Spleen (tissue), 11 donors: Measurements from ENCODE around the gene ARHGEF7. TPM values are rescaled to one million over a fixed set of nuclear protein-coding genes. Genes with fewer than 3 reads are reported as not detected.

ENCODE experiments used
- DNase-seq: peaks from one replicate; pipeline ENCODE4 v3.0.0-alpha.2; 2020
- H3K27ac ChIP-seq, 8 donors: fragments of 200-600 bp; sonication (generic) in 7 of 8; 1 replicate in 4 of 8; 2 replicates in 4 of 8; pipeline versions ENCODE4 v1.5.0 to v1.8.0; 2016 to 2021; ENCODE audit warnings: inconsistent platforms in 4 of 8, mild to moderate bottlenecking in 4 of 8, moderate library complexity in 1 of 8
- H3K27me3 ChIP-seq, 7 donors: fragments of 200-600 bp; sonication (generic) in 6 of 7; replicated peaks in 1 of 7; 1 replicate in 4 of 7; 2 replicates in 3 of 7; pipeline versions ENCODE4 v1.5.0 to v1.8.0; 2016 to 2021; ENCODE audit warnings: inconsistent platforms in 3 of 7, mild to moderate bottlenecking in 1 of 7
- H3K36me3 ChIP-seq, 6 donors: fragments of 200-600 bp; sonication (generic) in 5 of 6; 1 replicate in 4 of 6; 2 replicates in 2 of 6; pipeline versions ENCODE4 v1.5.0 to v1.8.0; 2016 to 2021; ENCODE audit warnings: inconsistent platforms in 2 of 6
- H3K4me1 ChIP-seq, 6 donors: fragments of 200-600 bp; sonication (generic) in 5 of 6; 1 replicate in 3 of 6; 2 replicates in 3 of 6; pipeline versions ENCODE4 v1.5.0 to v1.8.0; 2016 to 2021; ENCODE audit warnings: inconsistent platforms in 3 of 6
- H3K4me3 ChIP-seq, 8 donors: fragments of 200-600 bp; sonication (generic) in 7 of 8; 1 replicate in 4 of 8; 2 replicates in 4 of 8; pipeline versions ENCODE4 v1.5.0 to v1.8.0; 2016 to 2021; ENCODE audit warnings: inconsistent platforms in 4 of 8, mild to moderate bottlenecking in 4 of 8, moderate library complexity in 2 of 8
- H3K9me3 ChIP-seq, 8 donors: fragments of 200-600 bp; sonication (generic) in 7 of 8; 1 replicate in 4 of 8; 2 replicates in 4 of 8; pipeline versions ENCODE4 v1.5.0 to v1.8.0; 2016 to 2021; ENCODE audit warnings: inconsistent platforms in 4 of 8
- POLR2A ChIP-seq, 3 donors: fragments of 450-650 bp; IDR thresholded peaks; one replicate each; pipeline ENCODE4 v1.5.1; 2017; ENCODE audit warnings: antibody characterized with exemption in 3 of 3, mild to moderate bottlenecking in 1 of 3
- POLR2AphosphoS5 ChIP-seq, 3 donors: sonication (generic); formaldehyde crosslinking; IDR thresholded peaks; one replicate each; pipeline ENCODE4 v1.5.1; 2017; ENCODE audit warnings: antibody characterized with exemption in 3 of 3
- WGBS, 5 donors: extraction: QIAGEN DNeasy Blood & Tissue Kit in 3 of 5; methylation state at CpG; one replicate each; pipeline versions ENCODE4 v1.1.5 to v1.1.7; 2013 to 2018; 5-methylcytosine and 5-hydroxymethylcytosine counted together
- intact Hi-C: fragments of 100-400 bp; cut with DNase I; formaldehyde crosslinking; loops from one replicate; pipeline ENCODE4 v1.15.0; 2023; ENCODE audit warnings: low total_unique reads
- polyA plus RNA-seq, 3 donors: library from polyadenylated mRNA; stranded (reverse); fragments of 200-250 nt; gene quantifications; one replicate each; pipeline ENCODE4 v1.2.1, GENCODE V29; 2013
- total RNA-seq, 7 donors: library from RNA; depleted of rRNA in 3 of 7; stranded (reverse); fragments of >200 nt in 3 of 7; fragmentation: NEBNext Ultra II Directional in 4 of 7; extraction: Animal tissue kit (Norgen Biotek cat#: 25700) in 4 of 7; gene quantifications; one replicate each; pipeline versions ENCODE4 v1.1.0 to v1.2.1, GENCODE V29; 2016 to 2021
- TF ChIP-seq, protein P1 (sequence below), 11 experiments: fragments of 200-600 bp in 7 of 11; fragments of 450-650 bp in 4 of 11; sonication (generic) in 4 of 11; IDR thresholded peaks in 8 of 11; conservative IDR thresholded peaks in 3 of 11; 1 replicate in 7 of 11; 2 replicates in 4 of 11; pipeline versions ENCODE4 v1.4.0 to v1.8.0; 2016 to 2021; ENCODE audit warnings: antibody characterized with exemption in 11 of 11, inconsistent platforms in 4 of 11, mild to moderate bottlenecking in 1 of 11
- donor health status: healthy with polysubstance abuse.
- donor health status: DM: no; HTN: no; CAD: no; lungs with moderate emphysema.
- donor health status: DM: no; HTN: no; CAD: no.
- donor health status: Bipolar disorder and iron deficiency.
- donor health status: healthy.
- donor health status: DM: no; HTN: no; CAD: no.
- donor health status: DM: yes; HTN: yes; CAD: no.

The ARHGEF7 gene
- total and polyA plus RNA-seq, 10 donors = 18.0 to 192 (median 114) TPM

DNA sequence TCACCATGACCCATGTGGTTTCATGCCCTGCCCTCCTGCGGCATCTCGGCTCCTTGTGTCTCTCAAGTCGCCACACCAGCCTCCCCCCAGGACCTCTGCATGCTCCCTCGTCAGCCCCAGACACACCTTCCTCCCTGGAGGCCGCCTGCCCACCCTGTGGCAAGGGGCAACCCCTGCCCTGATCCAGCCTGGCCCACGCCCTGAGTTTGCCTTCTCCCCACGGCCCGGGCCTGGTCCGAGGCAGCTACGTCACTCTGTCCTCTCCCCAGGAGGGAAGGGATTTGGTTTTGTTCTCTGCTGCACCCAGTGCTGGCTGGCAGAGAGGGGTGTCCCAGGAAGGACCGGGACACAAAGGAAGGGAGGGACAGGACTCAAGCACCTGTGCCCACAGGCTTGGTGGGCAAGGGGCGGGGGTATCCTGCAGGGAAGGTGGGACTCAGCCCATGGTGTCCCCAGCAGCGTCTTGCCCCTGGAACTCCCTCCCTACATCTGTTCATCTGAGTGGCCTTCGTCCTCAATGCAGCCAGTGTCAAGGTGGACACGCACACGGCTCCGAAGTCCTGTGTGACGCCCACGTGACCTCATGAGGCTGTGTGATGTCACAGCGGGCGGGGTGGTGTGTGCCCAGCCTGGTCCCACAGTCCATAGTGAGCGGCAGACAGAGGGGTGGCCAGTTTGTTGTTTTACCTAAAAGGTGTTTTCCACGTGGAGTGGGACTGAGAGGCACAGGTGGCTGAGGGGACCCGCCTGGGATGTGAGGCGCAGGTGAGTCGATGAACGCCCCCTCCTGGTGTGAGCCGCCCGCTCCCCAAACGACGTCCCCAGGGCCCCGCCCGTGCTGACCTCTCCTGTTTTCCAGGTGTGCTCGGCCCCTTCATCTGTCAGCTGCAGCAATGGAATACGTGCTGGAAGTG lies 205.1 kb downstream of the ARHGEF7 start, which contains the start of gene TEX29:
Gene TEX29 (plus strand): TSS at position 645 of the 914 bp plus-strand sequence. CDS start 249 bp downstream, at position 894.
- H3K4me3 ChIP-seq = no peak within 1 kb of the TSS
- 76 to 91% (median 80%) methylated on average over 25 to 35 of the region's 35 CpGs for WGBS, 5 donors
- TF ChIP-seq, protein P1, sequence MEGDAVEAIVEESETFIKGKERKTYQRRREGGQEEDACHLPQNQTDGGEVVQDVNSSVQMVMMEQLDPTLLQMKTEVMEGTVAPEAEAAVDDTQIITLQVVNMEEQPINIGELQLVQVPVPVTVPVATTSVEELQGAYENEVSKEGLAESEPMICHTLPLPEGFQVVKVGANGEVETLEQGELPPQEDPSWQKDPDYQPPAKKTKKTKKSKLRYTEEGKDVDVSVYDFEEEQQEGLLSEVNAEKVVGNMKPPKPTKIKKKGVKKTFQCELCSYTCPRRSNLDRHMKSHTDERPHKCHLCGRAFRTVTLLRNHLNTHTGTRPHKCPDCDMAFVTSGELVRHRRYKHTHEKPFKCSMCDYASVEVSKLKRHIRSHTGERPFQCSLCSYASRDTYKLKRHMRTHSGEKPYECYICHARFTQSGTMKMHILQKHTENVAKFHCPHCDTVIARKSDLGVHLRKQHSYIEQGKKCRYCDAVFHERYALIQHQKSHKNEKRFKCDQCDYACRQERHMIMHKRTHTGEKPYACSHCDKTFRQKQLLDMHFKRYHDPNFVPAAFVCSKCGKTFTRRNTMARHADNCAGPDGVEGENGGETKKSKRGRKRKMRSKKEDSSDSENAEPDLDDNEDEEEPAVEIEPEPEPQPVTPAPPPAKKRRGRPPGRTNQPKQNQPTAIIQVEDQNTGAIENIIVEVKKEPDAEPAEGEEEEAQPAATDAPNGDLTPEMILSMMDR (IDR thresholded peaks at IDR 0.05 in 8 of 11, conservative IDR thresholded peaks at IDR 0.05 in 3 of 11) = no peak
- TF ChIP-seq POLR2A (IDR thresholded peaks at IDR 0.05) (no peak), POLR2AphosphoS5 (IDR thresholded peaks at IDR 0.05) (peak in 1 of 3 donors; percentile 40)

GRCh38 chr13:111322001-111322915 lies 207.1 kb downstream of the ARHGEF7 start:
- DNase-seq = peak; percentile 71
- TF ChIP-seq, protein P1 (IDR thresholded peaks at IDR 0.05 in 8 of 11, conservative IDR thresholded peaks at IDR 0.05 in 3 of 11) = no peak
- TF ChIP-seq POLR2AphosphoS5 (IDR thresholded peaks at IDR 0.05) (no peak), POLR2A (IDR thresholded peaks at IDR 0.05) (no peak)

More for the DNA sequence above, 205.1 kb downstream of the ARHGEF7 start, which contains the start of gene TEX29:
- H3K9me3 ChIP-seq = no peaks in the 10 kb centered on the region
- intact Hi-C loops = no loop called here
- no peaks in the 10 kb centered on the region for H3K4me1 ChIP-seq
- peaks cover 0 to 24% (median 6%) of the 10 kb centered on the region in 6 donors for H3K36me3 ChIP-seq
- DNase-seq = peak; percentile 56
- H3K27ac ChIP-seq = no peak within 1 kb of the TSS
- H3K27me3 ChIP-seq = no peaks in the 10 kb centered on the region

GRCh38 chr13:111322916-111323331 lies 207.8 kb downstream of the ARHGEF7 start:
- intact Hi-C loops = no loop called here
- peak; percentile 62 for DNase-seq
- no peaks in the 10 kb centered on the region for H3K27me3 ChIP-seq
- H3K27ac ChIP-seq = no peak overlapping the region
- TF ChIP-seq POLR2A (IDR thresholded peaks at IDR 0.05) (no peak), POLR2AphosphoS5 (IDR thresholded peaks at IDR 0.05) (no peak)
- TF ChIP-seq, protein P1 (IDR thresholded peaks at IDR 0.05 in 8 of 11, conservative IDR thresholded peaks at IDR 0.05 in 3 of 11) = no peak
- H3K4me3 ChIP-seq = no peak overlapping the region
- H3K4me1 ChIP-seq = no peaks in the 10 kb centered on the region
- no peaks in the 10 kb centered on the region for H3K36me3 ChIP-seq
- no peaks in the 10 kb centered on the region for H3K9me3 ChIP-seq
- WGBS, 5 donors = 78 to 90% (median 86%) methylated on average over 7 of the region's 7 CpGs

More at GRCh38 chr13:111322001-111322915, 207.1 kb downstream of the ARHGEF7 start:
- intact Hi-C loops = no loop called here
- no peak overlapping the region for H3K4me3 ChIP-seq
- no peaks in the 10 kb centered on the region for H3K4me1 ChIP-seq
- H3K36me3 ChIP-seq = peaks cover 0 to 5% (median 0%) of the 10 kb centered on the region in 6 donors
- no peaks in the 10 kb centered on the region for H3K9me3 ChIP-seq
- WGBS, 5 donors = 83 to 93% (median 91%) methylated on average over 12 to 19 of the region's 19 CpGs
- H3K27ac ChIP-seq = no peak overlapping the region
- no peaks in the 10 kb centered on the region for H3K27me3 ChIP-seq
